GM23338 (cell line): ENCODE results near the gene RIT1. TPM values are rescaled to one million over a fixed set of nuclear protein-coding genes. Genes with fewer than 3 reads are reported as not detected.

Experiments
- ATAC-seq: fragments of 200-7000 bp; cut with Tn5 transposase; 3 replicates; pipeline ENCODE4 v1.9.1; 2020
- DNase-seq: peaks from one replicate; pipeline ENCODE4 v3.0.0-alpha.2; 2015; ENCODE audit warnings: low spot score
- H2AFZ ChIP-seq: fragments of 200-600 bp; sonication (generic); 2 replicates; pipeline ENCODE4 v1.8.0; 2016; ENCODE audit warnings: antibody characterized with exemption, mild to moderate bottlenecking, moderate library complexity
- H3F3A ChIP-seq: fragments of 200-600 bp; sonication (generic); replicated peaks from 2 replicates; pipeline ENCODE4 v1.8.0; 2017; ENCODE audit warnings: antibody characterized with exemption, mixed run types, low read depth
- H3K27ac ChIP-seq: fragments of 200-600 bp; sonication (generic); 2 replicates; pipeline ENCODE4 v1.6.1; 2016; ENCODE audit warnings: low read depth
- H3K27me3 ChIP-seq: fragments of 200-600 bp; sonication (generic); 2 replicates; pipeline ENCODE4 v1.8.0; 2016; ENCODE audit warnings: mild to moderate bottlenecking, mixed run types, moderate library complexity; ENCODE audit not compliant: insufficient read depth
- H3K36me3 ChIP-seq: fragments of 200-600 bp; sonication (generic); 2 replicates; pipeline ENCODE4 v1.8.0; 2016; ENCODE audit warnings: mild to moderate bottlenecking; ENCODE audit not compliant: insufficient read depth
- H3K4me1 ChIP-seq: fragments of 200-600 bp; sonication (generic); 2 replicates; pipeline ENCODE4 v1.8.0; 2016; ENCODE audit warnings: mild to moderate bottlenecking, moderate library complexity; ENCODE audit not compliant: insufficient read depth
- H3K4me2 ChIP-seq: fragments of 200-600 bp; sonication (generic); 2 replicates; pipeline ENCODE4 v1.7.1; 2017; ENCODE audit warnings: mixed run types
- H3K4me3 ChIP-seq: fragments of 200-600 bp; sonication (generic); 2 replicates; pipeline ENCODE4 v1.6.1; 2016; ENCODE audit warnings: mixed run types
- H3K79me2 ChIP-seq: fragments of 200-600 bp; sonication (generic); replicated peaks from 2 replicates; pipeline ENCODE4 v1.8.0; 2017; ENCODE audit warnings: mild to moderate bottlenecking; ENCODE audit not compliant: insufficient read depth
- H3K9me2 ChIP-seq: fragments of 200-600 bp; sonication (generic); 2 replicates; pipeline ENCODE4 v1.8.0; 2017; ENCODE audit not compliant: insufficient read depth
- H4K20me1 ChIP-seq: fragments of 200-600 bp; sonication (generic); replicated peaks from 2 replicates; pipeline ENCODE4 v1.8.0; 2017; ENCODE audit warnings: mild to moderate bottlenecking; ENCODE audit not compliant: insufficient read depth
- H3K27ac Mint-ChIP-seq: 2 replicates; pipeline ENCODE4 v1.8.0; 2020; ENCODE audit warnings: inconsistent platforms, mild to moderate bottlenecking, moderate library complexity, mixed read lengths
- H3K27me3 Mint-ChIP-seq: 3 replicates; pipeline ENCODE4 v1.8.0; 2022; ENCODE audit warnings: low read depth, mild to moderate bottlenecking, moderate library complexity, mixed read lengths, inconsistent platforms; ENCODE audit not compliant: insufficient read depth, poor library complexity
- H3K36me3 Mint-ChIP-seq: 3 replicates; pipeline ENCODE4 v1.8.0; 2021; ENCODE audit warnings: low read depth, mild to moderate bottlenecking, inconsistent platforms, moderate library complexity, mixed read lengths
- H3K4me1 Mint-ChIP-seq: 3 replicates; pipeline ENCODE4 v1.8.0; 2020; ENCODE audit warnings: mild to moderate bottlenecking, inconsistent platforms, mixed read lengths
- H3K4me3 Mint-ChIP-seq: 3 replicates; pipeline ENCODE4 v1.8.0; 2021; ENCODE audit warnings: moderate library complexity, mild to moderate bottlenecking, inconsistent platforms, mixed read lengths
- H3K9me3 Mint-ChIP-seq: 3 replicates; pipeline ENCODE4 v1.8.0; 2020; ENCODE audit warnings: moderate library complexity, mild to moderate bottlenecking, inconsistent platforms, mixed read lengths
- CREB1 ChIP-seq: fragments of 250-450 bp; sonication (Bioruptor Pico); IDR thresholded peaks from 2 replicates; pipeline ENCODE4 v1.5.0; 2020; ENCODE audit warnings: low read depth, mild to moderate bottlenecking, moderate library complexity
- CTCF ChIP-seq, 2 experiments: fragments of 200-600 bp in 1 of 2; sonication (generic) in 1 of 2; conservative IDR thresholded peaks; 2 replicates each; pipeline versions ENCODE4 v1.5.1 to v1.6.1; 2016 to 2017; ENCODE audit warnings: antibody characterized with exemption in 2 of 2, low read depth in 2 of 2, mild to moderate bottlenecking in 2 of 2, moderate library complexity in 1 of 2
- ETS1 ChIP-seq: IDR thresholded peaks from 2 replicates; pipeline ENCODE4 v1.6.1; 2016; ENCODE audit warnings: antibody characterized with exemption
- EZH2 ChIP-seq: fragments of 200-600 bp; sonication (generic); IDR thresholded peaks from one replicate; pipeline ENCODE4 v1.8.0; 2017; ENCODE audit warnings: antibody characterized with exemption, mild to moderate bottlenecking, low read depth; ENCODE audit not compliant: unreplicated experiment
- EZH2phosphoT487 ChIP-seq: fragments of 200-600 bp; sonication (generic); IDR thresholded peaks from one replicate; pipeline ENCODE4 v1.8.1; 2018; ENCODE audit warnings: antibody characterized with exemption; ENCODE audit not compliant: unreplicated experiment
- JUNB ChIP-seq: IDR thresholded peaks from one replicate; pipeline ENCODE4 v1.6.1; 2016; ENCODE audit warnings: antibody characterized with exemption; ENCODE audit not compliant: unreplicated experiment
- NANOG ChIP-seq: IDR thresholded peaks from 2 replicates; pipeline ENCODE4 v1.6.1; 2016; ENCODE audit warnings: antibody characterized with exemption, borderline replicate concordance
- POLR2AphosphoS5 ChIP-seq: IDR thresholded peaks from 2 replicates; pipeline ENCODE4 v1.6.1; 2016; ENCODE audit warnings: antibody characterized with exemption, low read depth
- REST ChIP-seq: IDR thresholded peaks from one replicate; pipeline ENCODE4 v1.6.1; 2018; ENCODE audit warnings: antibody characterized with exemption; ENCODE audit not compliant: unreplicated experiment
- ZNF114 ChIP-seq: fragments of 250-450 bp; sonication (Bioruptor Pico); IDR thresholded peaks from 2 replicates; pipeline ENCODE4 v1.5.0; 2020; ENCODE audit warnings: mild to moderate bottlenecking, moderate library complexity
- ZNF331 ChIP-seq: fragments of 250-450 bp; sonication (Bioruptor Pico); IDR thresholded peaks from 2 replicates; pipeline ENCODE4 v1.5.0; 2020; ENCODE audit warnings: low read depth, mild to moderate bottlenecking, moderate library complexity
- ZNF462 ChIP-seq: fragments of 250-450 bp; sonication (Bioruptor Pico); IDR thresholded peaks from 2 replicates; pipeline ENCODE4 v1.5.0; 2020; ENCODE audit warnings: mild to moderate bottlenecking, moderate library complexity
- polyA plus RNA-seq: library from polyadenylated mRNA; unstranded; fragments of >200 nt; fragmentation: Nextera tagmentation; extraction: Ambion mirVana; gene quantifications from 2 replicates; pipeline ENCODE4 v1.2.1, GENCODE V29; 2016
- total RNA-seq: library from RNA; depleted of rRNA; stranded (reverse); fragments of >200 nt; shearing (Covaris generic); gene quantifications from 2 replicates; pipeline ENCODE4 v1.2.3, GENCODE V29; 2014

Gene RIT1
- total and polyA plus RNA-seq, 2 experiments from 2014 or later = 21.5 to 24.4 TPM

- no peak for TF ChIP-seq REST
These were observed 11.5 kb downstream of the RIT1 start (continued) for GRCh38 chr1:155899683-155900082.

- no peak overlapping the region for H3K4me3 ChIP-seq
- H3K79me2 ChIP-seq = no peaks in the 10 kb centered on the region
- H3K9me3 Mint-ChIP-seq = no peaks in the 10 kb centered on the region
- no peak overlapping the region for H3K27ac ChIP-seq
- no peaks in the 10 kb centered on the region for H4K20me1 ChIP-seq
- ATAC-seq (no peak), DNase-seq (no peak)
- H3K27ac Mint-ChIP-seq = no peak overlapping the region
- peaks cover 58% of the 10 kb centered on the region for H3K36me3 Mint-ChIP-seq
- H3K4me2 ChIP-seq = no peak overlapping the region
- no peaks in the 10 kb centered on the region for H3K27me3 ChIP-seq
- no peaks in the 10 kb centered on the region for H3K4me1 Mint-ChIP-seq
- H3K36me3 ChIP-seq = peaks cover 34% of the 10 kb centered on the region
- H3K4me3 Mint-ChIP-seq = no peak overlapping the region
- no peak overlapping the region for H2AFZ ChIP-seq
- H3K4me1 ChIP-seq = no peaks in the 10 kb centered on the region
- peaks cover 7% of the 10 kb centered on the region; the same call in 1 of the 2 replicates for H3F3A ChIP-seq
- no peaks in the 10 kb centered on the region for H3K9me2 ChIP-seq
- H3K27me3 Mint-ChIP-seq = no peaks in the 10 kb centered on the region
- TF ChIP-seq ZNF114 (CRISPR knock-in tag) (no peak), CTCF (conservative IDR thresholded peaks at IDR 0.05; ENCODE audit: low read depth in 2 of 2) (no peak), JUNB (no peak), ZNF331 (no peak), ZNF462 (CRISPR knock-in tag) (no peak), POLR2AphosphoS5 (no peak), NANOG (no peak), EZH2 (no peak), CREB1 (CRISPR knock-in tag) (no peak), EZH2phosphoT487 (no peak), ETS1 (no peak)
These were observed 12.3 kb downstream of the RIT1 start for GRCh38 chr1:155898888-155899287.
